Endothelial cell of umbilical vein (primary cell): ENCODE measurements around the gene RFWD3.

ENCODE experiments used
- EZH2 ChIP-seq: IDR thresholded peaks from 2 replicates; pipeline ENCODE4 v1.6.1; 2012; ENCODE audit warnings: borderline replicate concordance, low read depth, mild to moderate bottlenecking, moderate library complexity, low read length, inconsistent platforms; ENCODE audit not compliant: severe bottlenecking
- FOS ChIP-seq: IDR thresholded peaks from 2 replicates; pipeline ENCODE4 v1.6.1; 2011; ENCODE audit warnings: mild to moderate bottlenecking, low read length, moderate library complexity, borderline replicate concordance; ENCODE audit not compliant: insufficient read depth
- GATA2 ChIP-seq: IDR thresholded peaks from 2 replicates; pipeline ENCODE4 v1.7.0; 2011; ENCODE audit warnings: low read depth, mild to moderate bottlenecking, moderate library complexity, mixed read lengths, low read length; ENCODE audit not compliant: insufficient read length, insufficient read depth
- JUN ChIP-seq: IDR thresholded peaks from 2 replicates; pipeline ENCODE4 v1.6.1; 2011; ENCODE audit warnings: borderline replicate concordance, low read depth; ENCODE audit not compliant: insufficient read length, insufficient read depth
- MAX ChIP-seq: IDR thresholded peaks from 2 replicates; pipeline ENCODE4 v1.6.1; 2011; ENCODE audit not compliant: insufficient read depth, insufficient read length
- MYC ChIP-seq: IDR thresholded peaks from one replicate; pipeline ENCODE4 v1.6.1; 2011; ENCODE audit warnings: mild to moderate bottlenecking, low read depth, low read length
- POLR2A ChIP-seq: IDR thresholded peaks from 2 replicates; pipeline ENCODE4 v1.6.1; 2012; ENCODE audit warnings: low read depth, mild to moderate bottlenecking, control low read depth, low read length
- POLR2AphosphoS5 ChIP-seq: IDR thresholded peaks from 2 replicates; pipeline ENCODE4 v1.6.1; 2012; ENCODE audit warnings: low read depth, mild to moderate bottlenecking, control low read depth, low read length, moderate library complexity; ENCODE audit not compliant: insufficient read depth
- TF ChIP-seq, protein P1 (sequence below), 2 donors: IDR thresholded peaks; 1 replicate in 1 of 2; 2 replicates in 1 of 2; pipeline ENCODE4 v1.5.1; 2011; ENCODE audit warnings: low read length in 2 of 2, mild to moderate bottlenecking in 2 of 2, moderate library complexity in 2 of 2, control low read depth in 1 of 2, inconsistent platforms in 1 of 2, low read depth in 1 of 2; ENCODE audit not compliant: insufficient read depth in 1 of 2; ENCODE audit errors: extremely low read depth in 1 of 2

DNA sequence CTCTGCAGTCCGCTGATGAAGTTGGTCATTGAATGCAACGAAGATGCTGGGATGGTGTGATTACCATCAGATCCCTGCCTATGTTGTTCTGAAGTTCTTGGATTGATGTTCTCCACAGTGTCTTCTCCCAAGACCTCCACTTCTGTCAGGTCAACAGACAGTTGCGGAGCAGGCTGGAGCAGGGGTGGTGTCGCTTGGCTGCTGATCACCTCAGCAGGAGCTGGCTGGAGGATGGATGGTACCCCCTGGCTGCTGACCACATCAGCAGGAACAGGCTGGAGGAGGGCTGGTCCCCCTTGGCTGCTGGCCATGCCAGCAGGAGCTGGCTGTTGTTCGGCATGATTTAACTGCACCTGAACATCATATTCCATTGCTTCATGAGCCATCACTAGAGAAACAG, 5.6 kb downstream of the RFWD3 start:
- TF ChIP-seq, protein P1, sequence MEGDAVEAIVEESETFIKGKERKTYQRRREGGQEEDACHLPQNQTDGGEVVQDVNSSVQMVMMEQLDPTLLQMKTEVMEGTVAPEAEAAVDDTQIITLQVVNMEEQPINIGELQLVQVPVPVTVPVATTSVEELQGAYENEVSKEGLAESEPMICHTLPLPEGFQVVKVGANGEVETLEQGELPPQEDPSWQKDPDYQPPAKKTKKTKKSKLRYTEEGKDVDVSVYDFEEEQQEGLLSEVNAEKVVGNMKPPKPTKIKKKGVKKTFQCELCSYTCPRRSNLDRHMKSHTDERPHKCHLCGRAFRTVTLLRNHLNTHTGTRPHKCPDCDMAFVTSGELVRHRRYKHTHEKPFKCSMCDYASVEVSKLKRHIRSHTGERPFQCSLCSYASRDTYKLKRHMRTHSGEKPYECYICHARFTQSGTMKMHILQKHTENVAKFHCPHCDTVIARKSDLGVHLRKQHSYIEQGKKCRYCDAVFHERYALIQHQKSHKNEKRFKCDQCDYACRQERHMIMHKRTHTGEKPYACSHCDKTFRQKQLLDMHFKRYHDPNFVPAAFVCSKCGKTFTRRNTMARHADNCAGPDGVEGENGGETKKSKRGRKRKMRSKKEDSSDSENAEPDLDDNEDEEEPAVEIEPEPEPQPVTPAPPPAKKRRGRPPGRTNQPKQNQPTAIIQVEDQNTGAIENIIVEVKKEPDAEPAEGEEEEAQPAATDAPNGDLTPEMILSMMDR (IDR thresholded peaks at IDR 0.05; ENCODE audit: extremely low read depth in 1 of 2, insufficient read depth in 1 of 2, low read depth in 1 of 2, low read length in 2 of 2) = no peak
- TF ChIP-seq POLR2AphosphoS5 (no peak), EZH2 (no peak), POLR2A (no peak), MYC (no peak), FOS (no peak), JUN (no peak), MAX (no peak), GATA2 (no peak)
